Measurements from ENCODE around the gene SH3BP4. TPM values are rescaled to one million over a fixed set of nuclear protein-coding genes. Genes with fewer than 3 reads are reported as not detected.
A peak's percentile ranks its signal among the peaks of the same experiment; 100 is the strongest.

The SH3BP4 gene
- total RNA-seq, 1 donor from 2014 or later = 53.4 TPM

- H4K20me1 ChIP-seq (ENCODE audit: low read depth) = peaks cover 70% of the 10 kb centered on the region
- Mint-ChIP-seq H3K4me1 (peaks cover 63% of the 10 kb centered on the region), H3K36me3 (peaks cover 43% of the 10 kb centered on the region)
These were observed 57.3 kb downstream of the SH3BP4 start for GRCh38 chr2:235009081-235009480.

GRCh38 chr2:235010117-235010714 is 58.4 kb downstream of the SH3BP4 start:
- Histone ChIP-seq H3K79me2 (ENCODE audit: low read depth) (peaks cover 100% of the 10 kb centered on the region), H3K4me1 (peaks cover 38% of the 10 kb centered on the region)
- peak overlapping the region; percentile 1 for H3K27ac Mint-ChIP-seq

More at GRCh38 chr2:235009081-235009480, 57.3 kb downstream of the SH3BP4 start:
- H3K9me3 Mint-ChIP-seq = peaks cover 31% of the 10 kb centered on the region
- H3K9me3 ChIP-seq (ENCODE audit: low read depth) = no peaks in the 10 kb centered on the region
- TF ChIP-seq CTCF (IDR thresholded peaks at IDR 0.05) = no peak
- TF ChIP-seq EZH2phosphoT487 (IDR thresholded peaks at IDR 0.05) = no peak
- no peak for TF ChIP-seq EZH2 (IDR thresholded peaks at IDR 0.05)
- no peak overlapping the region for H2AFZ ChIP-seq (replicated peaks)
- H3F3A ChIP-seq (ENCODE audit: low read depth) = peaks cover 43% of the 10 kb centered on the region
- H3K27ac ChIP-seq = no peak overlapping the region
- H3K4me3 ChIP-seq = no peak overlapping the region
- no peak overlapping the region for H3K4me3 Mint-ChIP-seq
- H3K27me3 Mint-ChIP-seq (ENCODE audit: insufficient read depth, low read depth) = peaks cover 6% of the 10 kb centered on the region
- H3K79me2 ChIP-seq (ENCODE audit: low read depth) = peaks cover 100% of the 10 kb centered on the region
- H3K27ac Mint-ChIP-seq = peak overlapping the region; percentile 21
- DNase-seq (ENCODE audit: low spot score) = no peak
- no peak overlapping the region for H3K4me2 ChIP-seq
- no peak overlapping the region for H3K9ac ChIP-seq
- H3K36me3 ChIP-seq = no peaks in the 10 kb centered on the region
- no peaks in the 10 kb centered on the region for H3K27me3 ChIP-seq
- peaks cover 43% of the 10 kb centered on the region for H3K4me1 ChIP-seq

GRCh38 chr2:235011607-235011928 is 59.8 kb downstream of the SH3BP4 start:
- Histone ChIP-seq H3K4me3 (no peak overlapping the region), H3F3A (ENCODE audit: low read depth) (peaks cover 18% of the 10 kb centered on the region), H3K27ac (peak overlapping the region; percentile 66), H2AFZ (replicated peaks) (no peak overlapping the region), H3K9ac (no peak overlapping the region), H3K4me1 (peaks cover 25% of the 10 kb centered on the region), H3K79me2 (ENCODE audit: low read depth) (peaks cover 100% of the 10 kb centered on the region), H4K20me1 (ENCODE audit: low read depth) (peaks cover 45% of the 10 kb centered on the region), H3K36me3 (no peaks in the 10 kb centered on the region), H3K9me3 (ENCODE audit: low read depth) (no peaks in the 10 kb centered on the region), H3K4me2 (peak overlapping the region; percentile 66), H3K27me3 (no peaks in the 10 kb centered on the region)
- H3K4me3 Mint-ChIP-seq = no peak overlapping the region
- peaks cover 45% of the 10 kb centered on the region for H3K9me3 Mint-ChIP-seq
- peaks cover 6% of the 10 kb centered on the region for H3K27me3 Mint-ChIP-seq (ENCODE audit: insufficient read depth, low read depth)
- TF ChIP-seq CTCF (IDR thresholded peaks at IDR 0.05) = no peak
- no peak for TF ChIP-seq EZH2 (IDR thresholded peaks at IDR 0.05)
- TF ChIP-seq EZH2phosphoT487 (IDR thresholded peaks at IDR 0.05) = no peak
- no peak for DNase-seq (ENCODE audit: low spot score)
- H3K27ac Mint-ChIP-seq = peak overlapping the region; percentile 51
- H3K36me3 Mint-ChIP-seq = peaks cover 61% of the 10 kb centered on the region
- peaks cover 41% of the 10 kb centered on the region for H3K4me1 Mint-ChIP-seq

More at GRCh38 chr2:235010117-235010714, 58.4 kb downstream of the SH3BP4 start:
- H3K4me3 Mint-ChIP-seq = no peak overlapping the region
- Histone ChIP-seq H3K9me3 (ENCODE audit: low read depth) (no peaks in the 10 kb centered on the region), H3K4me3 (no peak overlapping the region), H3K9ac (no peak overlapping the region), H2AFZ (replicated peaks) (no peak overlapping the region), H3K27me3 (no peaks in the 10 kb centered on the region), H3F3A (ENCODE audit: low read depth) (peaks cover 31% of the 10 kb centered on the region), H3K27ac (no peak overlapping the region), H4K20me1 (ENCODE audit: low read depth) (peaks cover 58% of the 10 kb centered on the region), H3K4me2 (no peak overlapping the region), H3K36me3 (no peaks in the 10 kb centered on the region)
- TF ChIP-seq CTCF (IDR thresholded peaks at IDR 0.05) = no peak
- no peak for TF ChIP-seq EZH2phosphoT487 (IDR thresholded peaks at IDR 0.05)
- H3K9me3 Mint-ChIP-seq = peaks cover 34% of the 10 kb centered on the region
- DNase-seq (ENCODE audit: low spot score) = no peak
- peaks cover 6% of the 10 kb centered on the region for H3K27me3 Mint-ChIP-seq (ENCODE audit: insufficient read depth, low read depth)
- peaks cover 50% of the 10 kb centered on the region for H3K36me3 Mint-ChIP-seq
- H3K4me1 Mint-ChIP-seq = peaks cover 55% of the 10 kb centered on the region

Data from neural progenitor cell (in vitro differentiated cells).